ENCODE measurements around the gene GPATCH8. TPM values are rescaled to one million over a fixed set of nuclear protein-coding genes. Genes with fewer than 3 reads are reported as not detected.

GPATCH8 gene
- total and polyA plus RNA-seq, 2 of the 8 experiments (the other 6 are each of a cell fraction or from before 2014, with no cell fraction given): 20.5 to 58.1 TPM

- TF ChIP-seq CHD7 (IDR thresholded peaks at IDR 0.05; ENCODE audit: insufficient replicate concordance, low read length) (no peak), TEAD4 (IDR thresholded peaks at IDR 0.05; ENCODE audit: low read depth, low read length) (no peak), EGR1 (IDR thresholded peaks at IDR 0.05; ENCODE audit: borderline replicate concordance, low read depth, low read length) (no peak), POLR2A (IDR thresholded peaks at IDR 0.05; ENCODE audit: control extremely low read depth in 1 of 2, low read depth in 2 of 2, low read length in 2 of 2) (no peak), CHD1 (IDR thresholded peaks at IDR 0.05; ENCODE audit: low read depth, low read length) (no peak), CEBPB (IDR thresholded peaks at IDR 0.05; ENCODE audit: low read depth, low read length) (no peak), KDM1A (IDR thresholded peaks at IDR 0.05; ENCODE audit: borderline replicate concordance, low read length) (no peak)
- TF ChIP-seq, protein P1, sequence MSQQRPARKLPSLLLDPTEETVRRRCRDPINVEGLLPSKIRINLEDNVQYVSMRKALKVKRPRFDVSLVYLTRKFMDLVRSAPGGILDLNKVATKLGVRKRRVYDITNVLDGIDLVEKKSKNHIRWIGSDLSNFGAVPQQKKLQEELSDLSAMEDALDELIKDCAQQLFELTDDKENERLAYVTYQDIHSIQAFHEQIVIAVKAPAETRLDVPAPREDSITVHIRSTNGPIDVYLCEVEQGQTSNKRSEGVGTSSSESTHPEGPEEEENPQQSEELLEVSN (IDR thresholded peaks at IDR 0.05): no peak
Measured at GRCh38 chr17:44473367-44473766, 29.8 kb downstream of the GPATCH8 start (continued).

All from H1 (cell line).